Gastrocnemius medialis (tissue), 4 donors: ENCODE measurements around the gene AGL. TPM values are rescaled to one million over a fixed set of nuclear protein-coding genes. Genes with fewer than 3 reads are reported as not detected.

Experiments used
- ATAC-seq, 2 donors: fragments of 150-250 bp; one replicate each; pipeline ENCODE4 v1.9.1; 2016
- DNase-seq, 2 donors: peaks; one replicate each; pipeline ENCODE4 v3.0.0-alpha.2; 2019
- H3K27ac ChIP-seq, 4 donors: fragments of 200-600 bp; sonication (generic); 1 replicate in 1 of 4; 2 replicates in 3 of 4; pipeline ENCODE4 v1.5.1; 2016 to 2018; ENCODE audit warnings: mild to moderate bottlenecking in 2 of 4, moderate library complexity in 1 of 4
- H3K27me3 ChIP-seq, 3 donors: fragments of 200-600 bp; sonication (generic) in 2 of 3; 1 replicate in 1 of 3; 2 replicates in 2 of 3; pipeline versions ENCODE4 v1.5.1 to v1.6.0; 2016 to 2019; ENCODE audit warnings: mild to moderate bottlenecking in 1 of 3, moderate library complexity in 1 of 3
- H3K36me3 ChIP-seq, 2 donors: fragments of 200-600 bp; sonication (generic) in 1 of 2; one replicate each; pipeline ENCODE4 v1.5.1; 2017 to 2018
- H3K4me1 ChIP-seq, 2 donors: fragments of 200-600 bp; sonication (generic) in 1 of 2; one replicate each; pipeline ENCODE4 v1.5.1; 2016 to 2017; ENCODE audit warnings: mild to moderate bottlenecking in 2 of 2
- H3K4me3 ChIP-seq, 4 donors: fragments of 200-600 bp; sonication (generic) in 3 of 4; 1 replicate in 1 of 4; 2 replicates in 3 of 4; pipeline ENCODE4 v1.5.1; 2016 to 2019; ENCODE audit warnings: mild to moderate bottlenecking in 2 of 4
- H3K9me3 ChIP-seq, 3 donors: fragments of 200-600 bp; sonication (generic) in 2 of 3; 1 replicate in 1 of 3; 2 replicates in 2 of 3; pipeline ENCODE4 v1.5.1; 2016 to 2019
- CTCF ChIP-seq, 5 experiments: fragments of 450-650 bp in 3 of 5; fragments of 200-600 bp in 2 of 5; sonication (generic) in 2 of 5; IDR thresholded peaks in 4 of 5; conservative IDR thresholded peaks in 1 of 5; 1 replicate in 4 of 5; 2 replicates in 1 of 5; pipeline ENCODE4 v1.5.1; 2016 to 2019; ENCODE audit warnings: antibody characterized with exemption in 5 of 5, mild to moderate bottlenecking in 3 of 5, moderate library complexity in 3 of 5
- POLR2A ChIP-seq, 2 donors: fragments of 450-650 bp; IDR thresholded peaks; one replicate each; pipeline ENCODE4 v1.6.1; 2017; ENCODE audit warnings: antibody characterized with exemption in 2 of 2, mild to moderate bottlenecking in 2 of 2, moderate library complexity in 2 of 2
- in situ Hi-C, 4 donors: fragments of 200-750 bp; cut with MboI; loops; one replicate each; pipeline versions ENCODE4 v1.15.0 to v1.8.0; 2017; ENCODE audit warnings: low sequenced_read_pairs in 4 of 4
- intact Hi-C: fragments of 100-400 bp; cut with DNase I; formaldehyde crosslinking; loops from one replicate; pipeline ENCODE4 v1.15.1; 2023; ENCODE audit warnings: low total_unique reads
- total RNA-seq, 4 donors: library from RNA; depleted of rRNA; stranded (reverse); fragments of >200 nt; gene quantifications; one replicate each; pipeline versions ENCODE4 v1.1.0 to v1.2.3, GENCODE V29; 2016

The AGL gene
- total RNA-seq, 4 donors from 2014 or later, result 49.3 to 143 (median 103) TPM

DNA sequence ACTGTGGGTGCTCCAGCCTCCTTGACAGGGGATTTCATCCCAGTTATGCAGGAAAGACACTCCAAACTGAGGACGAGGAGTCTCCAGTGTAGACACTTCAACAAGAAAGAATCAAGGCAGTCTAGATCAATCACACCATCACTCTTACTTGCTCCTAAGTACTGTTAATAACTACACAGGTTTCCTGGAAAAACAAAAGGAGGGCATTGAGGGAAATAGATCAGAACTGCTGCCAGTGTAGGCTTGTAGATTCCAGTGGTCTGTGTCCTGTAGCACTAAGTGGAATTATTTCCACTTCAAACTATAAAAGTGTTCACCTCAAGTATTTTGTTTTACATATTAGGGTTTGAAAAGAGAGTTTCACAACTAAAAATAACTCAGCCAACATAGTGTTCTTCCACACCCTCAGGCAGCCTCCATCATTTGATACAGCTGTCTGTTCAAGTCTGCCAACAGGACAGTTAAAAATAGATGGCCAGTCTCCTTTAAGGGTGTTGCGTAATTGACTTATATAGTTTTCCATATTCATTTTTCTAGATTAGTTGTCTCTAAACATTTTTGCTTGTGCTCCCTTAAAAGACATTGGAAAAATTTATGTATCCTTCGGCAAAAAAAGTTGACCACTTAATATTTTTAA lies 32.0 kb upstream of the AGL start:
- Histone ChIP-seq H3K27me3 (no peaks in the 10 kb centered on the region), H3K27ac (peak overlapping the region; percentile 89 to 95 (median 91)), H3K4me3 (peak overlapping the region in 1 of 4 donors; percentile 20), H3K9me3 (no peaks in the 10 kb centered on the region), H3K36me3 (no peaks in the 10 kb centered on the region), H3K4me1 (peaks cover 31 to 34% of the 10 kb centered on the region in 2 donors)
- in situ Hi-C loops (loop anchor here in 3 of 4 donors (25.0 kb wide), 3 partner anchors 219 to 1044 kb away; a partner anchor contains a TSS), intact Hi-C loops (loop anchor here (2.0 to 5.0 kb wide), 2 partner anchors 19 to 131 kb away; no protein-coding TSS in a partner anchor)
- DNase-seq (peak; percentile 58 to 69), ATAC-seq (peak; percentile 94 to 97)
- TF ChIP-seq CTCF (IDR thresholded peaks at IDR 0.05 in 4 of 5, conservative IDR thresholded peaks at IDR 0.05 in 1 of 5) (no peak), POLR2A (IDR thresholded peaks at IDR 0.05) (no peak)

DNA sequence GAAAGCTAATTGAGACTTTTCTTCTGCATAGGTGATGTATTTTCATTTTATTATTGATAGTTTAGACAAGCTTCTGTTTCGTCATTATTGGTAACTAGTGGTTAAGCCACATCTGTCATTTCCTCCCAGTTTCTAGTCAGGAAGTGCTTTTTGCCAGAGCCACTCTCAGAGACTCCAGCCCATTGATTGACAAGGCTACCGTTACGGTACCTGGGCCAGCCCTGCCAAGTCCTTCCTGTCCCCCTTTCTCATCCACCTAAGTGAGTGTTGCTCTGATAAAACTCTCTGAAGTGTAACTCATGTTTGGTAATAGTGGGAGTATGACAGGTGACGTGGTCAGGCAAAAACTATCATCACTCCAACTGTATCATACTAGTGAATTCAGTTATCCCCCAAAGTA lies 29.6 kb upstream of the AGL start:
- Histone ChIP-seq H3K4me1 (peaks cover 31 to 33% of the 10 kb centered on the region in 2 donors), H3K27me3 (no peaks in the 10 kb centered on the region), H3K27ac (peak overlapping the region in 2 of 4 donors; percentile 10 to 17), H3K4me3 (no peak overlapping the region), H3K36me3 (no peaks in the 10 kb centered on the region), H3K9me3 (no peaks in the 10 kb centered on the region)
- in situ Hi-C loops (loop anchor here in 3 of 4 donors (25.0 kb wide), 3 partner anchors 217 to 1042 kb away; a partner anchor contains a TSS), intact Hi-C loops (no loop called here)
- TF ChIP-seq POLR2A (IDR thresholded peaks at IDR 0.05) (no peak), CTCF (IDR thresholded peaks at IDR 0.05 in 4 of 5, conservative IDR thresholded peaks at IDR 0.05 in 1 of 5) (no peak)
- ATAC-seq, result no peak
- no peak for DNase-seq

GRCh38 chr1:99825098-99825497 lies 25.1 kb upstream of the AGL start:
- DNase-seq, result no peak
- Histone ChIP-seq H3K9me3 (no peaks in the 10 kb centered on the region), H3K27me3 (no peaks in the 10 kb centered on the region), H3K36me3 (no peaks in the 10 kb centered on the region), H3K27ac (no peak overlapping the region), H3K4me1 (peaks cover 0 to 7% of the 10 kb centered on the region in 2 donors), H3K4me3 (no peak overlapping the region)
- intact Hi-C loops, result no loop called here
- in situ Hi-C loops, result no loop called here
- no peak for ATAC-seq
- TF ChIP-seq POLR2A (IDR thresholded peaks at IDR 0.05) (no peak), CTCF (IDR thresholded peaks at IDR 0.05 in 4 of 5, conservative IDR thresholded peaks at IDR 0.05 in 1 of 5) (no peak)

DNA sequence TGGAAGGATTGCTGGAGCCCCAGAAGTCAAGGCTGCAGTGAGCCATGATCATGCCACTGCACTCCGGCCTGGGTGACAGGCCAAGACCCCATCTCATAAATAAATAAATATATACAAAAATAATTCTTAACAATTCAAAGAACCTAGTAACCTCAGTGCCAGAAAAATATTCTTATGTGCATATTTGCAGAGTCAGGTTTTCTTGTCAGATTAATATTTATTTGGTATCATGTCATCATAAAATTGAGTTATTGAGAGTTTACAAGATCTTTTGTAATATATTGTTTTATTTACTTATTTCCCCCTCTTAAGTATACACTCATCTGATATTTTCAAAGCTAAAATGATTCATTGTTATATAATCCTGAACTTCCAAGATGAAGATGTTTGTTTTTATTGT lies 24.5 kb upstream of the AGL start:
- ATAC-seq, result no peak
- no peaks in the 10 kb centered on the region for H3K27me3 ChIP-seq
- H3K27ac ChIP-seq, result no peak overlapping the region
- in situ Hi-C loops, result no loop called here
- H3K9me3 ChIP-seq, result no peaks in the 10 kb centered on the region
- no peak for DNase-seq
- no peaks in the 10 kb centered on the region for H3K36me3 ChIP-seq
- intact Hi-C loops, result no loop called here
- no peak for TF ChIP-seq POLR2A (IDR thresholded peaks at IDR 0.05)
- no peak for TF ChIP-seq CTCF (IDR thresholded peaks at IDR 0.05 in 4 of 5, conservative IDR thresholded peaks at IDR 0.05 in 1 of 5)
- H3K4me3 ChIP-seq, result no peak overlapping the region
- H3K4me1 ChIP-seq, result peaks cover 0 to 7% of the 10 kb centered on the region in 2 donors
